Measurements from ENCODE around the gene PTMS.

DNA sequence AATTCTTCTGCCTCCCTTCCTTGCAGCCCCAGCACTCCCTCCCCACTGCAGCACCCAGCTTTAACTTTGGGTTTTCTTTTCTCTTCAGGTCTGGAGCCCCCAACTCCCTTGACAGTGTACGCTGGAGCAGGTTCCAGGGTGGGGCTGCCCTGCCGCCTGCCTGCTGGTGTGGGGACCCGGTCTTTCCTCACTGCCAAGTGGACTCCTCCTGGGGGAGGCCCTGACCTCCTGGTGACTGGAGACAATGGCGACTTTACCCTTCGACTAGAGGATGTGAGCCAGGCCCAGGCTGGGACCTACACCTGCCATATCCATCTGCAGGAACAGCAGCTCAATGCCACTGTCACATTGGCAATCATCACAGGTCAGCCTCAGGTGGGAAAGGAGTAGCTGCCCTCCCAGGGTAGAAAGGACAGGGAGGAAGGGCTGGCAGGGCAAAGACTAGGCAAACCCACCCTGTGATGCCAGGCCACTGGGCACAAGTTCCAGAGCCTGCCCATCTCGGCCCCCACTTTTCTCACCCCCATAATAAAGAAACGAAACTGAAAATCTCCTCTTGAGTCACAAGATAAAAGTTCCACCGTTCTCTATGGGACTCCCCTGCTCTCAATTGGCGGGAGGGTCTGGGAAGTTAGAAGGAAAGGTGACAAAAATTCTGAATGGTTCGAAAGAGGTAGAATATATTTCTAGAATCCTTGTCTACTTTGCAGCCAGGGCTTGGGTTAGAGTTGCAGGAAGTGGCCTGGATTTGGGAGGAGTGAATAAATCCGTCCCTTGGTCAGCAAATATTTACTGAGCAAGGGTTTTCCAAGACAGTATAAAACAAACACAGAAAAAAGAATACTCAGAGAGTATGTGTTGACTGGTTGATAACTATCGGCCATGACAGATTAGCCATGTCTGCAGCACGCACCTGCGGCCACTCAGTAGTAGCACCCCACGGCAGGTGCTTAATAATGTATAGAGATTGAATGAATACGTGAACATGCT is 9.3 kb downstream of the PTMS start:
- TF ChIP-seq POLR2A (IDR thresholded peaks at IDR 0.05) (no peak), EP300 (IDR thresholded peaks at IDR 0.05) (no peak)
- TF ChIP-seq, protein P1, sequence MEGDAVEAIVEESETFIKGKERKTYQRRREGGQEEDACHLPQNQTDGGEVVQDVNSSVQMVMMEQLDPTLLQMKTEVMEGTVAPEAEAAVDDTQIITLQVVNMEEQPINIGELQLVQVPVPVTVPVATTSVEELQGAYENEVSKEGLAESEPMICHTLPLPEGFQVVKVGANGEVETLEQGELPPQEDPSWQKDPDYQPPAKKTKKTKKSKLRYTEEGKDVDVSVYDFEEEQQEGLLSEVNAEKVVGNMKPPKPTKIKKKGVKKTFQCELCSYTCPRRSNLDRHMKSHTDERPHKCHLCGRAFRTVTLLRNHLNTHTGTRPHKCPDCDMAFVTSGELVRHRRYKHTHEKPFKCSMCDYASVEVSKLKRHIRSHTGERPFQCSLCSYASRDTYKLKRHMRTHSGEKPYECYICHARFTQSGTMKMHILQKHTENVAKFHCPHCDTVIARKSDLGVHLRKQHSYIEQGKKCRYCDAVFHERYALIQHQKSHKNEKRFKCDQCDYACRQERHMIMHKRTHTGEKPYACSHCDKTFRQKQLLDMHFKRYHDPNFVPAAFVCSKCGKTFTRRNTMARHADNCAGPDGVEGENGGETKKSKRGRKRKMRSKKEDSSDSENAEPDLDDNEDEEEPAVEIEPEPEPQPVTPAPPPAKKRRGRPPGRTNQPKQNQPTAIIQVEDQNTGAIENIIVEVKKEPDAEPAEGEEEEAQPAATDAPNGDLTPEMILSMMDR (IDR thresholded peaks at IDR 0.05), result no peak
